Mesenchymal stem cell (in vitro differentiated cells and primary cell): ENCODE results near the gene PER2.

Experiments
- DNase-seq: peaks from one replicate; pipeline ENCODE4 v3.0.0-alpha.2; 2013
- H2AFZ ChIP-seq: one replicate; pipeline ENCODE4 v1.6.1; 2013; ENCODE audit warnings: low read depth, mild to moderate bottlenecking, control low read depth, inconsistent platforms, low read length, moderate library complexity
- H2AK5ac ChIP-seq: 2 replicates; pipeline ENCODE4 v1.6.1; 2013; ENCODE audit warnings: low read length, moderate library complexity, mild to moderate bottlenecking, inconsistent platforms; ENCODE audit not compliant: severe bottlenecking
- H2BK120ac ChIP-seq: one replicate; pipeline ENCODE4 v1.6.1; 2013; ENCODE audit warnings: low read depth, mild to moderate bottlenecking, inconsistent platforms, low read length, moderate library complexity
- H2BK12ac ChIP-seq, 2 experiments: one replicate each; pipeline ENCODE4 v1.6.1; 2013; ENCODE audit warnings: inconsistent platforms in 2 of 2, low read length in 2 of 2, mild to moderate bottlenecking in 2 of 2, moderate library complexity in 2 of 2, control low read depth in 1 of 2
- H2BK15ac ChIP-seq: one replicate; pipeline ENCODE4 v1.6.1; 2013; ENCODE audit warnings: mild to moderate bottlenecking, low read depth, inconsistent platforms; ENCODE audit not compliant: poor library complexity, severe bottlenecking
- H2BK5ac ChIP-seq: 2 replicates; pipeline ENCODE4 v1.6.1; 2013; ENCODE audit warnings: low read depth, mild to moderate bottlenecking, low read length, control low read depth, inconsistent platforms; ENCODE audit not compliant: poor library complexity, severe bottlenecking
- H3K14ac ChIP-seq, 2 experiments: one replicate each; pipeline ENCODE4 v1.6.1; 2013; ENCODE audit warnings: inconsistent platforms in 2 of 2, low read length in 2 of 2, control low read depth in 1 of 2, mild to moderate bottlenecking in 1 of 2, moderate library complexity in 1 of 2
- H3K18ac ChIP-seq, 2 experiments: one replicate each; pipeline ENCODE4 v1.6.1; 2013; ENCODE audit warnings: inconsistent platforms in 2 of 2, low read length in 2 of 2, control low read depth in 1 of 2, low read depth in 1 of 2, mild to moderate bottlenecking in 1 of 2
- H3K23ac ChIP-seq, 2 experiments: one replicate each; pipeline ENCODE4 v1.6.1; 2013; ENCODE audit warnings: inconsistent platforms in 2 of 2, low read length in 2 of 2, mild to moderate bottlenecking in 2 of 2, moderate library complexity in 2 of 2, control low read depth in 1 of 2
- H3K27ac ChIP-seq: 2 replicates; pipeline ENCODE4 v1.5.1; 2013; ENCODE audit warnings: mild to moderate bottlenecking, moderate library complexity, low read length, control low read depth, inconsistent platforms; ENCODE audit not compliant: poor library complexity, severe bottlenecking
- H3K27me3 ChIP-seq, 2 experiments: 2 replicates each; pipeline versions ENCODE4 v1.6.1 to v1.7.0; 2013; ENCODE audit warnings: low read length in 2 of 2, mild to moderate bottlenecking in 2 of 2, moderate library complexity in 2 of 2, control low read depth in 1 of 2, inconsistent platforms in 1 of 2; ENCODE audit not compliant: control insufficient read depth in 1 of 2, insufficient read depth in 1 of 2
- H3K36me3 ChIP-seq, 2 experiments: 2 replicates each; pipeline versions ENCODE4 v1.6.1 to v1.7.0; 2013; ENCODE audit warnings: low read length in 2 of 2, control low read depth in 1 of 2, inconsistent platforms in 1 of 2, low read depth in 1 of 2, mild to moderate bottlenecking in 1 of 2; ENCODE audit not compliant: insufficient read depth in 2 of 2, control insufficient read depth in 1 of 2
- H3K4ac ChIP-seq, 2 experiments: one replicate each; pipeline ENCODE4 v1.6.1; 2013; ENCODE audit warnings: inconsistent platforms in 2 of 2, low read length in 2 of 2, mild to moderate bottlenecking in 2 of 2, moderate library complexity in 2 of 2, control low read depth in 1 of 2, low read depth in 1 of 2
- H3K4me1 ChIP-seq: 2 replicates; pipeline ENCODE4 v1.6.1; 2013; ENCODE audit warnings: low read depth, low read length, control low read depth; ENCODE audit not compliant: control insufficient read depth, insufficient read depth
- H3K4me2 ChIP-seq: 2 replicates; pipeline ENCODE4 v1.6.1; 2013; ENCODE audit warnings: low read length, mild to moderate bottlenecking, inconsistent platforms; ENCODE audit not compliant: poor library complexity, severe bottlenecking
- H3K4me3 ChIP-seq, 2 experiments: 2 replicates each; pipeline versions ENCODE4 v1.5.1 to v1.7.0; 2013; ENCODE audit warnings: low read length in 2 of 2, mild to moderate bottlenecking in 2 of 2, control low read depth in 1 of 2, low read depth in 1 of 2; ENCODE audit not compliant: insufficient read depth in 1 of 2
- H3K79me1 ChIP-seq: replicated peaks from 2 replicates; pipeline ENCODE4 v1.6.1; 2013; ENCODE audit warnings: mild to moderate bottlenecking, control low read depth, low read length, inconsistent platforms; ENCODE audit not compliant: poor library complexity, severe bottlenecking
- H3K9ac ChIP-seq: 2 replicates; pipeline ENCODE4 v1.7.0; 2013; ENCODE audit warnings: mild to moderate bottlenecking, low read length, moderate library complexity
- H3K9me3 ChIP-seq: 2 replicates; pipeline ENCODE4 v1.7.0; 2013; ENCODE audit warnings: mild to moderate bottlenecking, low read length; ENCODE audit not compliant: control insufficient read depth
- H4K8ac ChIP-seq: one replicate; pipeline ENCODE4 v1.6.1; 2013; ENCODE audit warnings: inconsistent platforms, mild to moderate bottlenecking, low read length, moderate library complexity
- H4K91ac ChIP-seq: one replicate; pipeline ENCODE4 v1.6.1; 2013; ENCODE audit warnings: mild to moderate bottlenecking, low read length, inconsistent platforms
- WGBS: methylation state at CpG from one replicate; pipeline ENCODE4 v1.1.7; 2013; ENCODE audit warnings: mixed read lengths; 5-methylcytosine and 5-hydroxymethylcytosine counted together

The PER2 gene

GRCh38 chr2:238305092-238305862 is 16.9 kb upstream of the PER2 start:
- no peak overlapping the region for H2AFZ ChIP-seq
- H3K9me3 ChIP-seq, result no peaks in the 10 kb centered on the region
- H3K4ac ChIP-seq, result no peak overlapping the region
- no peak overlapping the region for H3K27ac ChIP-seq
- no peak overlapping the region for H3K18ac ChIP-seq
- H2AK5ac ChIP-seq, result no peak overlapping the region
- H2BK15ac ChIP-seq, result no peak overlapping the region
- no peak for DNase-seq
- no peak overlapping the region for H3K23ac ChIP-seq
- no peaks in the 10 kb centered on the region for H3K79me1 ChIP-seq
- peaks cover 10 to 31% of the 10 kb centered on the region in 2 experiments for H3K27me3 ChIP-seq
- H2BK12ac ChIP-seq, result no peak overlapping the region
- H4K8ac ChIP-seq, result no peak overlapping the region
- H3K9ac ChIP-seq, result no peak overlapping the region
- no peak overlapping the region for H3K4me3 ChIP-seq
- no peak overlapping the region for H2BK120ac ChIP-seq
- H3K36me3 ChIP-seq, result no peaks in the 10 kb centered on the region
- H3K4me2 ChIP-seq, result no peak overlapping the region
- no peak overlapping the region for H2BK5ac ChIP-seq
- no peak overlapping the region for H3K14ac ChIP-seq
- WGBS, result 88% methylated on average over 12 of the region's 12 CpGs
- no peak overlapping the region for H4K91ac ChIP-seq
- H3K4me1 ChIP-seq, result no peaks in the 10 kb centered on the region

- no peaks in the 10 kb centered on the region for H3K36me3 ChIP-seq
- H3K14ac ChIP-seq, result no peak overlapping the region
- H2BK15ac ChIP-seq, result no peak overlapping the region
- no peak overlapping the region for H4K91ac ChIP-seq
- DNase-seq, result no peak
- H2BK12ac ChIP-seq, result no peak overlapping the region
- no peak overlapping the region for H3K9ac ChIP-seq
- no peak overlapping the region for H3K4me2 ChIP-seq
- no peak overlapping the region for H3K4me3 ChIP-seq
- H2BK5ac ChIP-seq, result no peak overlapping the region
- H2BK120ac ChIP-seq, result no peak overlapping the region
- H3K4me1 ChIP-seq, result peaks cover 7% of the 10 kb centered on the region
- H3K18ac ChIP-seq, result no peak overlapping the region
- no peak overlapping the region for H3K4ac ChIP-seq
- peak overlapping the region in 1 of 2 experiments; percentile 49 for H3K23ac ChIP-seq
- H2AK5ac ChIP-seq, result no peak overlapping the region
- peaks cover 9 to 29% of the 10 kb centered on the region in 2 experiments for H3K27me3 ChIP-seq
- H2AFZ ChIP-seq, result no peak overlapping the region
- H3K9me3 ChIP-seq, result no peaks in the 10 kb centered on the region
- no peak overlapping the region for H4K8ac ChIP-seq
- H3K79me1 ChIP-seq, result no peaks in the 10 kb centered on the region
- no peak overlapping the region for H3K27ac ChIP-seq
- 87% methylated on average over 6 of the region's 6 CpGs for WGBS
Measured at GRCh38 chr2:238304116-238304515, 15.7 kb upstream of the PER2 start.

DNA sequence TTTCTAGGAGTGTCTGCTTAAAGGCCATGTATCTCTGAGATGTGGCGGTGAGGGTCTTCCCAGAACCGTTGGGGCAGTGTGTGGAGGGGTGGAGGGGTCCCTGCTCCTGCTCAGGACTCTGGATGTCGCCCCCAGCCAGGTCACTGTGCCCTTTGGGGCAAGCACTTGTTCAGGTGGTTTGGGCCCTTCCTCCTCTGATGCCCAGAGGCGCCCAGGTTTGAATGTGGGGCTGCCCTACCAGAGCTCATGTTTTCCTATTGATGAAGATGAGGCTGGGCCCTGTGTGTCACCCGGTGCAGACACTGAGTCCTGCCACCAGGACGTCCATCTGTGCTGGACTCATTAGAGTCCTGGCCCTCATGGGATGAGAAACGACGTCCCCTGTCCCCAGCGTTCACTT is 14.3 kb upstream of the PER2 start:
- Histone ChIP-seq H3K9ac (no peak overlapping the region), H4K91ac (no peak overlapping the region), H3K23ac (no peak overlapping the region), H3K36me3 (no peaks in the 10 kb centered on the region), H4K8ac (no peak overlapping the region), H3K9me3 (no peaks in the 10 kb centered on the region), H3K4me1 (peaks cover 7% of the 10 kb centered on the region), H2AFZ (no peak overlapping the region), H3K14ac (no peak overlapping the region), H3K4me2 (no peak overlapping the region), H2BK12ac (no peak overlapping the region), H3K27me3 (peaks cover under 1 to 19% of the 10 kb centered on the region in 2 experiments), H3K27ac (no peak overlapping the region), H3K4me3 (no peak overlapping the region), H2BK15ac (no peak overlapping the region), H2AK5ac (no peak overlapping the region), H2BK120ac (no peak overlapping the region), H3K18ac (no peak overlapping the region), H3K79me1 (no peaks in the 10 kb centered on the region), H2BK5ac (no peak overlapping the region), H3K4ac (no peak overlapping the region)
- WGBS, result 84% methylated on average over 9 of the region's 9 CpGs
- no peak for DNase-seq

DNA sequence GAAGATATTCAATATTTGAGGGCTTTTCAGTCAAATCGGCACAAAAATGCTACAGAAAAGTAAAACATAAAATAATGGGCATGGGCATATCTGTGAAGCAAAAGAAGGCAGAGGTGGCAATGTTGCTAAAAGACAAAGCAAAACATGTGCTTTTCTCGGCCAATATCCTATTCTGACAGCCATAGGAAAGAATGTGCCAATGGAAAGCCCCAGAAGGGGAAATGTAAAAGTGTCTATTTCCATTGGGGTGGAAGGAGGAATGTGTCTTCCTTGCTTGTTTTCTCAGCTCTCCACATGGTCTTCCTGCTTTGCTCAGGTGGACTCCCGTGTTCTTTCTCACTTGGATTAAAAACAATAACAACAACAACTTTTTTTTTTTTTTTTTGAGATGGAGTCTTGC is 13.7 kb upstream of the PER2 start:
- no peak for DNase-seq
- peaks cover 7% of the 10 kb centered on the region for H3K4me1 ChIP-seq
- no peak overlapping the region for H3K18ac ChIP-seq
- no peak overlapping the region for H4K91ac ChIP-seq
- 88% methylated on average over 1 of the region's 3 CpGs for WGBS
- H2BK5ac ChIP-seq, result no peak overlapping the region
- no peak overlapping the region for H2BK120ac ChIP-seq
- no peak overlapping the region for H2AFZ ChIP-seq
- no peaks in the 10 kb centered on the region for H3K36me3 ChIP-seq
- no peak overlapping the region for H3K4me2 ChIP-seq
- no peak overlapping the region for H3K23ac ChIP-seq
- no peak overlapping the region for H3K4ac ChIP-seq
- H3K14ac ChIP-seq, result no peak overlapping the region
- H2BK15ac ChIP-seq, result no peak overlapping the region
- H3K27ac ChIP-seq, result no peak overlapping the region
- no peaks in the 10 kb centered on the region for H3K9me3 ChIP-seq
- H2BK12ac ChIP-seq, result no peak overlapping the region
- H4K8ac ChIP-seq, result no peak overlapping the region
- no peak overlapping the region for H2AK5ac ChIP-seq
- H3K9ac ChIP-seq, result no peak overlapping the region
- peaks cover 7 to 26% of the 10 kb centered on the region in 2 experiments for H3K27me3 ChIP-seq
- H3K79me1 ChIP-seq, result no peaks in the 10 kb centered on the region
- no peak overlapping the region for H3K4me3 ChIP-seq
